IPS-NIHi7 (cell line): ENCODE data around the gene TAOK1.

ENCODE experiments used
- DNase-seq: peaks from one replicate; pipeline ENCODE4 v3.0.0; 2012; ENCODE audit warnings: mixed read lengths; ENCODE audit errors: extremely low spot score

The TAOK1 gene

DNA sequence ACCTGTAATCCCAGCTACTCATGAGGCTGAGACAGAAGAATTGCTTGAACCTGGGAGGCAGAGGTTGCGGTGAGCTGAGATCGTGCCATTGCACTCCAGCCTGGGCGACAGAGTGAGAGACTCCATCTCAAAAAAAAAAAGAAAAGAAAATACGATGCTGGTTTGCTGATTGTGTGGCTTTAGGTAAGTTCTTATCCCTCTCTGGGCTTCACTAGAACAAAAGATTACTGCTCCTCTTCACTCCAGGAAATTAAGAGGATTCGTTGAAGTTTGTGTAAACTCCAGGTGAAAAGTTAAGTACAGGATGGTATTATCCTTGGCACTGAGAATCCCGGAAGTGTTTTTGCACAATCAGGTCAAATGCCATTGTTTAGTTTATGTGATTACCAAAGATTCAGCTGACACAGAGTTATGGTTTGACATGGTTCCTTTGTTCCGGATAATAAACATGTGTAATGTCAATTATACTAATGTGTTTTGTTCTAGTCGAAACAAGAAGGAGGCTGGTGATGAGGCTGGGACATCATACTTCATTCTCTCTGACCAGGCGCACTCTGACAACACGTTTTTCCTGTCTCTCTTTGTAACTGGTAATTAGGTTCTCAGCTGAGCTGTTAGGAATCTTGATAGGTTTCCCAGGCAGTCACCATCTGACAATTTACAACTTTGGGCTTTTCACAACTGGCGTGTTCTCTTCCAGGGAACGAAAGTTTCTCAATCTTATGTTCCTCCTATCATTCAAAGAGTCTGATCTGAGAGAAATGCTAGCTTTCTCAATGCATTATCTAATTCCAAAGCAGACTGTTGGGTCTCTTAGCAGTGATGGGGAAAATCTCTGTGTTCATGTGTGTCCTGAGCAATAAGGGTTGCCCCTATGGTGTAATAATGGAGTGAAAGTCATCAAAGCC, 10.8 kb upstream of the TAOK1 start:
- no peak for DNase-seq

DNA sequence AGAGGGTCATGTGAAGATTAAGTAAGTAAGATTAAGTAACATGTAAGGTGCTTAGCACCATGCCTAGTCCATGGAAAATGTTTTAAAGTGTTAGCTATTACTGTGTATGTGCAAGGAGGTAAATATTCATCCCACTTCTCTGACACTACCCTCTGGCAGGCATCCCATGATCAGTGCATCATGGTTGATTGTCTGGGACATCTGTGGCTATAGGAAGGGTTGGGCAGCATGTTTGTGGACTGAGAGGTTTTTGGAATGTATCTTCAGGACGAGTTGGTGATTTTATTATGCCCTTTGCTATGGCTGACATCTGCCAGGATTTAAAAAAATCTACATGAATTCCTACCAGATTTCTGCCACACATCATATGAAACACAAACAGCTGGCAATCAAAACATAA, 6.5 kb upstream of the TAOK1 start:
- no peak for DNase-seq

GRCh38 chr17:29384901-29385300, 5.3 kb upstream of the TAOK1 start:
- DNase-seq, result no peak

DNA sequence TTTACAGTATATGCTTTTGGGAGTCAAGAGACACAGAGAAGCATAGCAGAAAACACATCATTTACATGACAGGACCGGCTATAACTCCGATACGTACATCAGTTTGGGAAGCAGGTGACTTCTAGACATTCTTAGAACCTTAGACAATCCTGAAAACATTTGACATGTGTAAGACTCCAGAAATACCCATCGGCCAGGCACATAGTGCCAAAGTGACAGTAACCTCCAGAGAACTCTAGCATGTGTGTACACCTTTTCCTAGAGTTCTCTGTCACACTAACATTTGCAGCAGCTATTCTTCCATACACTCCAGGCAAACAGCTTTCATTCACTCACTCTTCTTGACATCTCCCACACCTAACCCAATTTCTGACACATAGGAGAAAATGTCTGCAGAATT, 3.4 kb upstream of the TAOK1 start:
- DNase-seq, result no peak

GRCh38 chr17:29388937-29389336, 1.2 kb upstream of the TAOK1 start:
- DNase-seq, result no peak

GRCh38 chr17:29390851-29391631, 878 bp downstream of the TAOK1 start:
- peak; percentile 17 for DNase-seq

- no peak for DNase-seq
Observed at GRCh38 chr17:29393436-29393835, 3.3 kb downstream of the TAOK1 start.

DNA sequence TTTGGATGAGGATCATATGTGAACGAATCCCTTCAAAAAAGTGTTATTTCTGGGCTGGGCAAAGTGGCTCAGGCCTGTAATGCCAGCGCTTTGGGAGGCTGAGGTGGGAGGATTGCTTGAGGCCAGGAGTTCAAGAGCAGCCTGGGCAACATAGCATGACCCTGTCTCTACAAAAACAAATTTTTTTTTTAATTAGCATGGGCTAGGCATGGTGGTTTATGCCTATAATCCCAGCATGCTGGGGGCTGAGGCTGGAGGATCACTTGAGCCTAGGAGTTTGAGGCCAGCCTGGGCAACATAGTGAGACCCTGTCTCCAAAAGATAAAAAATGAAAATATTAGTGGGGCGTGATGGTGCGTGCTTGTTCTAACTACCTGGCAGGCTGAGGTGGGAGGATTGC, 4.6 kb downstream of the TAOK1 start:
- no peak for DNase-seq

DNA sequence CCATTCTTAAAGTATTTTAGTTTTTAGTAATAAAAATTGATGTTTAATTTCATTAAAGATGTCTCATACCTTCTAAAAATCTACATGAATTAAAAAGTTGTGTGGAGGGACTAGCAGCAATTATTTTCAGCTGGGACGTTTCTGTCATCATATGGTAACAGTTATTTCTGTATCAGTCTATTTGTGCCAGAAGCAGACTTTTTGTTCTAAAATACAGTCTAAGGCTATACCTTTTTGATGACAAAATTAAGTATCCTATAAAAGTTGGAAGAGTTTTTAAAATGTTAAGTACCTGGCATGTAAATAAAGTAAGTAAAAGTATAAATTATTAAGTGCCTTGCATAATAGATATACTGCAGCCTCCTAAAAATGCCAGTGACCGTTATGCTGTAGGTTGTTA, 5.9 kb downstream of the TAOK1 start:
- DNase-seq, result no peak

GRCh38 chr17:29399634-29400033, 9.5 kb downstream of the TAOK1 start:
- DNase-seq, result no peak

- no peak for DNase-seq
Observed at GRCh38 chr17:29400818-29401217, 10.7 kb downstream of the TAOK1 start.

DNA sequence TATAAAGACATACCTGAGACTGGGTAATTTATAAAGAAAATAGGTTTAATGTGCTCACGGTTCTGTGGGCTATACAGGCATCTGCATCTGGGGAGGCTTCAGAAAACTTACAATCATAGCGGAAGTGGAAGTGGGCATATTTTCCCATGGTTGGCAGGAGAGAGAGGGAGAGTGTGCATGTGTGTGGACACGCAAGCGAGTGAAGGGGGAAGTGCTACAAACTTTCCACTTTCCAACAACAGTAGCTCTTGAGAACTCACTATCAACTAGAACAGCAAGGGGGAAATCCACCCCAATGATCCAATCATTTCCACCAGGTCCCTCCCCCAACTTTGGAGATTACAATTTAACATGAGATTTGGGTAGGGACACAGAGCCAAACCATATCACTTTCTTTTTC, 11.1 kb downstream of the TAOK1 start:
- DNase-seq, result no peak

GRCh38 chr17:29407856-29408255, 17.7 kb downstream of the TAOK1 start:
- DNase-seq, result no peak

DNA sequence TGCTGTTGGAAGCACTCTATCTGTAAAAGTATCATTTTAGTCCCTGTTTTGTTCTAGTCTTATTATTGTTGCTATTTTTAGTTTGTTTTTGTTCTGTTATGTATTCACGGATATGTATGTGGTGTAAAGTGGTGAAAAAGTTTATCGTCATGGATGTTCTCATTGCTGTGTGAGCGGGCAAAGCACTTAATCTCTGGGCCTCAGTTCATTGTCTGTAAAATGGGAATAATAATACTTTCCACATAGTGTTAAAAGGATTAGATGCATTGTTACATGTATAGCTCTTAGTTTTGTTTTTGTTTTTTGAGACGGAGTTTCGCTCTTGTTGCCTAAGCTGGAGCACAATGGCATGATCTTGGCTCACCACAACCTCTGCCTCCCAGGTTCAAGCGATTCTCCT, 19.8 kb downstream of the TAOK1 start:
- DNase-seq, result no peak

DNA sequence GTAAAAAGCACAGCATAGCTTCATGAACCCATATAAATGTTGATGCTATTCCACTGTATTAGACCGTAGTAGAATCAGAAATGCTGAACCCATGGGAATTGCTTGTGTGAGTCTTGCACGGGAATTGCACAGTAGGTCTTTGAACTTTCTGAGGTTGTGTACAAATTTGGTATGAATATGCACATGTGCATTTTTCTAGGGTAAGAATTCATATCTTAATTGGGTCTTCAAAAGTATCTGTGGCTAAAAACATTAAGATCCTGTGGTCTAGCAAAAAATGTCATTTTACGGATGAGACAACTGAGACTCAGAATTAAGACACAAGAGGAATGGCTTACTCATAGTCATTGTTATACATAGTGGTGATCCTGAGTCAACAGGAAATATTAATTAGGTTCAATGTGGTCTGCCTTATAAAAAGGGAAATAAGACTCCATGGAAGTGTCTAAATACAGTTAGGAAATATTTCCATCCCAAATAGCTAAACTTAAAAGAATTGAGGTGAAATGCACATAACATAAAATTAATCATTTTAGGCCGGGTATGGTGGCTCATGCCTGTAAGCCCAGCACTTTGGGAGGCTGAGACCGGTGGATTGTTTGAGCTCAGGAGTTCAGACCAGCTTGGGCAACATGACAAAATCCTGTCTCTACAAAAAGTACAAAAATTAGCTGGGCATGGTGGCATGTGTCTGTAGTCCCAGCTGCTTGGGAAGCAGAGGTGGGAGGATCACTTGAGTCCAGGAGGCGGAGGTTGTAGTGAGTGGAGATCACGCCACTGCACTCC, 22.8 kb downstream of the TAOK1 start:
- no peak for DNase-seq

DNA sequence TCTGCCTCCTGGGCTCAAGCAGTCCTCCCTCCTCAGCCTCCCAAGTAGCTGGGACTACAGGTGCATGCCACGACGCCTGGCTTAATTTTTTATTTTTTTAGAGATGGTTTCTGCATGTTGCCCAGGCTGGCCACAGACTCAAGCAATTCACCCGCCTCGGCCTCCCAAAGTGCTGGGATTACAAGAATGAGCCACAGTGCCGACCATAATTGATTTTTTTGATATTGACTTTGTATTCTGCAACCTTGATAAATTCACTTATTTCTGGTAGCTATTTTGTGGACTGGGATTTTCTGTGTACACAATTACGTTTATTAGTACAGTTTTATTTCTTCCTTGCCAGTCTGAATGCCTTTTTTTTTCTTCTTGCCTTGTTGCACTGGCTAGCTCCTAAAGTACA, 30.0 kb downstream of the TAOK1 start:
- DNase-seq, result no peak

- DNase-seq, result no peak
Observed at GRCh38 chr17:29430275-29430674, 40.1 kb downstream of the TAOK1 start.

DNA sequence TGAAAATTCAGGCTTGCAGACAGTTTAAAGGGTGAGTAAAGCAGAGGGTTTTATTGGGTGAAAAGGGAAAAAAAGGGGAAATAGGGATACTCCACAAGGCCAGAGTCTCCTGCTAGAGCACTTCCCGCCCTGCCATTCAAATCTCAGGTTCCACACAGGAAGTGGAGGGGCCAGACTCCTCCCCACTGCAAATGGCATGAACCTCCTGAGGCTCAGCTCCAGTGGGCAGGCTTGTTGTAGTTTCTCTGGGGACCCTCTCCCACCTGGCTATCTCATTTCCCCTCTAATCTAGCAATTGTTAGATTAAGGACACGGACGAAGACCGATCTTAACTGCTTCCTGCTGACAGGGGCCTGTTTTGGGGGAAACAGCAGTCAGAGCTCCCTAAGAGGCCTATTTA, 43.4 kb downstream of the TAOK1 start:
- DNase-seq, result no peak

DNA sequence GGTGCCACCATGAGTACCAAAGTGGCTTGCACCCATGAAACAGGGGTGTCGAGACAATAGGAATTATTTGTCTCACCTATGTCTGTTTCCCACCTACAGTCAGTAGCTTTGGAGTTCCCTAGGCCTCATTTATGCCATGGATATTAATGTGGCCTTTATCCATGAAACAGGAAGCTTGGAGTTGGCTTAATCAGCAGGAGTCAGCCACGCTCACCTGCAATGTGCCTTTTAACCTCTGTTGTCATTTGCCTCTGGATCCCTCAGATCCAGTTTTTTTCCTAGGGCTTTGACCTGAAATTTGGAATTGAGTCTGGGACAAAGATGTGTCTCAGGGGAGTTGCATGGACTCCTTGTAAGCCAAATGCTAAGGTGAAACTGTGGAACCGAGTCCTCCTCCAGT, 44.4 kb downstream of the TAOK1 start:
- DNase-seq, result no peak

DNA sequence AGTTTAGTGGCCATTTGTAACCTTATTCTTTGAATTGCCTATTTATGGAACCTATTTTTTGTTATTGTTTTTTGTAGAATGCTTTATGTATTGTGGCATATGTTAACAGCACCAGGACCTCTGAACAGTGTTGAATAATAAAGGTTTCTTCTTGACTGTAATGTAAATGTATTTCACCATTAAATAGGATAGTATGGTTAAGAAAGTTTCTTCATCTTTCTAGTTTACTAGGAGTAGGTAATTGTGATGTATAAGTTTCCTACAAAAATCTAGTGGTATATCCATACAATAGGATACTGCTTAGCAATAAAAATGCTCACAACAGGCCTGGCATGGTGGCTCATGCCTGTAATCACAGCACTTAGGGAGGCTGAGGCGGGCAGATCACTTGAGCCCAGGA, 52.3 kb downstream of the TAOK1 start:
- no peak for DNase-seq

GRCh38 chr17:29443041-29443739, 53.0 kb downstream of the TAOK1 start:
- DNase-seq, result no peak

DNA sequence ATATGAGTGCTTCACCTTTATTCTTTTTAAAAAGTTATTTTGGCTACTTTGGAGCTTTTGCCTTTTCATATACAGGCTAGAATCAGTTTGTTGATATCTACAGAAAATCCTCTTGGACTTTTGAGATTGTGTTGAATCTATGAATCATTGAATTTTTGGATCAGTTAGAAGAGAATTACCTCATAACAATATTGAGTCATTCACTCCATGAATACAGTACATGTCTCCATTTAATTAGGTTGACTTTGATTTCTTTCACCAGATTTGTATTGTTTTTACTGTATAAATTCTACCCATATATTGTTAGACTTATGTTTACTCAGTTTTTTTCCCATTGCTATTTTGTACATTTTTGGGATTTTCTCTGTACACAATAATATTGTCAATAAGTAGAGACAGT, 54.4 kb downstream of the TAOK1 start:
- no peak for DNase-seq
